ENCODE measurements around the gene LRRC27.

- no peak for TF ChIP-seq EGR1 (IDR thresholded peaks at IDR 0.05; ENCODE audit: low read depth)
- TF ChIP-seq SRF (IDR thresholded peaks at IDR 0.05; ENCODE audit: low read depth) = no peak
- no peak for TF ChIP-seq CEBPB (IDR thresholded peaks at IDR 0.05; ENCODE audit: low read depth)
- TF ChIP-seq YY1 (IDR thresholded peaks at IDR 0.05; ENCODE audit: extremely low read depth, insufficient replicate concordance, low read depth, low read length) = no peak
- no peak for TF ChIP-seq CTCF (IDR thresholded peaks at IDR 0.05 in 2 of 3, conservative IDR thresholded peaks at IDR 0.05 in 1 of 3; ENCODE audit: borderline replicate concordance in 1 of 3, insufficient read depth in 1 of 3, low read depth in 2 of 3, low read length in 2 of 3)
- no peak for TF ChIP-seq POLR2A (IDR thresholded peaks at IDR 0.05; ENCODE audit: borderline replicate concordance, extremely low read depth, insufficient read depth, insufficient read length)
- TF ChIP-seq, protein P1, sequence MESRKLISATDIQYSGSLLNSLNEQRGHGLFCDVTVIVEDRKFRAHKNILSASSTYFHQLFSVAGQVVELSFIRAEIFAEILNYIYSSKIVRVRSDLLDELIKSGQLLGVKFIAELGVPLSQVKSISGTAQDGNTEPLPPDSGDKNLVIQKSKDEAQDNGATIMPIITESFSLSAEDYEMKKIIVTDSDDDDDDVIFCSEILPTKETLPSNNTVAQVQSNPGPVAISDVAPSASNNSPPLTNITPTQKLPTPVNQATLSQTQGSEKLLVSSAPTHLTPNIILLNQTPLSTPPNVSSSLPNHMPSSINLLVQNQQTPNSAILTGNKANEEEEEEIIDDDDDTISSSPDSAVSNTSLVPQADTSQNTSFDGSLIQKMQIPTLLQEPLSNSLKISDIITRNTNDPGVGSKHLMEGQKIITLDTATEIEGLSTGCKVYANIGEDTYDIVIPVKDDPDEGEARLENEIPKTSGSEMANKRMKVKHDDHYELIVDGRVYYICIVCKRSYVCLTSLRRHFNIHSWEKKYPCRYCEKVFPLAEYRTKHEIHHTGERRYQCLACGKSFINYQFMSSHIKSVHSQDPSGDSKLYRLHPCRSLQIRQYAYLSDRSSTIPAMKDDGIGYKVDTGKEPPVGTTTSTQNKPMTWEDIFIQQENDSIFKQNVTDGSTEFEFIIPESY (IDR thresholded peaks at IDR 0.05; ENCODE audit: extremely low read depth, insufficient replicate concordance, low read length) = no peak
Observed at GRCh38 chr10:132291826-132292225, 40.2 kb upstream of the LRRC27 start.
